ENCODE results near the gene FBXW9. TPM values are rescaled to one million over a fixed set of nuclear protein-coding genes. Genes with fewer than 3 reads are reported as not detected.

FBXW9 gene
- total RNA-seq, 2 experiments from 2014 or later, result 2.2 to 2.4 TPM

GRCh38 chr19:12733369-12734214 is 37.2 kb upstream of the FBXW9 start:
- Mint-ChIP-seq H3K4me3 (peak overlapping the region; percentile 98), H3K27ac (peak overlapping the region; percentile 82), H3K36me3 (ENCODE audit: low read depth) (peaks cover 49% of the 10 kb centered on the region), H3K9me3 (no peaks in the 10 kb centered on the region), H3K27me3 (no peaks in the 10 kb centered on the region), H3K4me1 (ENCODE audit: low read depth) (peaks cover 47% of the 10 kb centered on the region)
- intact Hi-C loops (cut with DNase I, micrococcal nuclease), result loop anchor here (1.0 to 10.0 kb wide), 4 partner anchors 10 to 201 kb away; partner anchors contain the start of genes CALR (in 1 of the 2), FARSA (in 1 of the 2) and TNPO2 (in 1 of the 2)
- no peak for TF ChIP-seq CTCF (IDR thresholded peaks at IDR 0.05)
- ChIA-PET CTCF (interaction anchor here (0.6 to 3.1 kb wide), 15 partner anchors 10 to 114 kb away, joined by 3 to 38 read pairs (median 4); partner anchors contain the start of genes FBXW9, RNASEH2A and TNPO2), POLR2A (interaction anchor here (0.6 to 4.4 kb wide), 16 partner anchors 11 to 1706 kb away, joined by 3 to 79 read pairs (median 4); partner anchors contain the start of genes DHPS, FBXW9, GCDH and JUNB)
- Histone ChIP-seq H3K4me1 (ENCODE audit: insufficient read depth, low read length) (peaks cover 63% of the 10 kb centered on the region), H3K9me3 (ENCODE audit: control insufficient read depth in 1 of 2, insufficient read depth in 1 of 2, low read length in 2 of 2) (no peaks in the 10 kb centered on the region), H3K27me3 (ENCODE audit: control insufficient read depth in 1 of 2, insufficient read depth in 2 of 2, low read length in 2 of 2) (no peaks in the 10 kb centered on the region), H3K36me3 (ENCODE audit: insufficient read depth, low read length) (peaks cover 35% of the 10 kb centered on the region), H3K4me3 (ENCODE audit: low read length) (peak overlapping the region; percentile 99), H3K27ac (ENCODE audit: low read depth in 1 of 2, low read length in 2 of 2) (peak overlapping the region; percentile 73 to 90)
- DNase-seq, result peak in 8 of 14 experiments; percentile 12 to 74 (median 42)
- no peak for ATAC-seq (ENCODE audit: poor library complexity)

- no peak for ATAC-seq (ENCODE audit: poor library complexity)
- no peak for TF ChIP-seq CTCF (IDR thresholded peaks at IDR 0.05)
- H3K9me3 Mint-ChIP-seq, result no peaks in the 10 kb centered on the region
- no peak overlapping the region for H3K27ac Mint-ChIP-seq
- H3K4me1 Mint-ChIP-seq (ENCODE audit: low read depth), result peaks cover 34% of the 10 kb centered on the region
- DNase-seq, result no peak
- Histone ChIP-seq H3K27me3 (ENCODE audit: control insufficient read depth in 1 of 2, insufficient read depth in 2 of 2, low read length in 2 of 2) (no peaks in the 10 kb centered on the region), H3K4me1 (ENCODE audit: insufficient read depth, low read length) (peaks cover 44% of the 10 kb centered on the region), H3K4me3 (ENCODE audit: low read length) (no peak overlapping the region), H3K9me3 (ENCODE audit: control insufficient read depth in 1 of 2, insufficient read depth in 1 of 2, low read length in 2 of 2) (no peaks in the 10 kb centered on the region), H3K36me3 (ENCODE audit: insufficient read depth, low read length) (peaks cover 41% of the 10 kb centered on the region), H3K27ac (ENCODE audit: low read depth in 1 of 2, low read length in 2 of 2) (no peak overlapping the region)
- CTCF ChIA-PET, result no interaction called here
- H3K4me3 Mint-ChIP-seq, result no peak overlapping the region
- no peaks in the 10 kb centered on the region for H3K27me3 Mint-ChIP-seq
- POLR2A ChIA-PET, result interaction anchor here (4.4 kb wide), 1 partner anchor 8 kb away, joined by 79 read pairs; the partner anchor contains the start of gene TNPO2
- H3K36me3 Mint-ChIP-seq (ENCODE audit: low read depth), result peaks cover 48% of the 10 kb centered on the region
- intact Hi-C loops (cut with DNase I, micrococcal nuclease), result loop anchor here in 1 of 2 experiments (10.0 kb wide), 1 partner anchor 203 kb away; the partner anchor contains the start of genes CALR and FARSA
Measured at GRCh38 chr19:12731337-12731736, 34.9 kb upstream of the FBXW9 start.

- Mint-ChIP-seq H3K4me3 (peak overlapping the region; percentile 72), H3K36me3 (ENCODE audit: low read depth) (peaks cover 49% of the 10 kb centered on the region), H3K27ac (no peak overlapping the region), H3K27me3 (no peaks in the 10 kb centered on the region), H3K4me1 (ENCODE audit: low read depth) (peaks cover 34% of the 10 kb centered on the region), H3K9me3 (no peaks in the 10 kb centered on the region)
- TF ChIP-seq CTCF (IDR thresholded peaks at IDR 0.05), result no peak
- Histone ChIP-seq H3K9me3 (ENCODE audit: control insufficient read depth in 1 of 2, insufficient read depth in 1 of 2, low read length in 2 of 2) (no peaks in the 10 kb centered on the region), H3K36me3 (ENCODE audit: insufficient read depth, low read length) (peaks cover 41% of the 10 kb centered on the region), H3K27me3 (ENCODE audit: control insufficient read depth in 1 of 2, insufficient read depth in 2 of 2, low read length in 2 of 2) (no peaks in the 10 kb centered on the region), H3K27ac (ENCODE audit: low read depth in 1 of 2, low read length in 2 of 2) (no peak overlapping the region), H3K4me3 (ENCODE audit: low read length) (no peak overlapping the region), H3K4me1 (ENCODE audit: insufficient read depth, low read length) (peaks cover 34% of the 10 kb centered on the region)
- POLR2A ChIA-PET, result no interaction called here
- ATAC-seq (ENCODE audit: poor library complexity) (no peak), DNase-seq (no peak)
- CTCF ChIA-PET, result no interaction called here
- intact Hi-C loops (cut with DNase I, micrococcal nuclease), result loop anchor here in 1 of 2 experiments (10.0 kb wide), 1 partner anchor 205 kb away; the partner anchor contains the start of genes CALR and FARSA
Measured at GRCh38 chr19:12730064-12730463, 33.6 kb upstream of the FBXW9 start.
